BLaER1 treated with 17β-estradiol and CSF1 and Interleukin-3, amounts not matched to agents 10 nM and 100 nM (cell line): ENCODE results near the gene CYP2F1.
"Not testable (repeated sequence)": the region's sequence is repeated elsewhere in the genome, so short reads cannot be mapped to it uniquely, and the experiment has no call there.

Source experiments
- H3K27ac ChIP-seq, 11 experiments: shearing (Covaris generic); formaldehyde crosslinking; 2 replicates each; pipeline ENCODE4 v1.8.1; 2022
- H3K27me3 ChIP-seq, 11 experiments: shearing (Covaris generic); formaldehyde crosslinking; 2 replicates each; pipeline ENCODE4 v1.8.1; 2022
- H3K36me3 ChIP-seq, 11 experiments: shearing (Covaris generic); formaldehyde crosslinking; 2 replicates each; pipeline ENCODE4 v1.8.1; 2022
- H3K4me1 ChIP-seq, 10 experiments: shearing (Covaris generic); formaldehyde crosslinking; 2 replicates each; pipeline ENCODE4 v1.8.1; 2022
- H3K4me2 ChIP-seq, 11 experiments: shearing (Covaris generic); formaldehyde crosslinking; 2 replicates each; pipeline ENCODE4 v1.8.1; 2022
- H3K4me3 ChIP-seq, 10 experiments: shearing (Covaris generic); formaldehyde crosslinking; 2 replicates each; pipeline ENCODE4 v1.8.1; 2022
- H3K9ac ChIP-seq, 11 experiments: shearing (Covaris generic); formaldehyde crosslinking; 2 replicates each; pipeline ENCODE4 v1.8.1; 2022
- H3K9me3 ChIP-seq, 11 experiments: shearing (Covaris generic); formaldehyde crosslinking; replicated peaks in 1 of 11; 2 replicates each; pipeline ENCODE4 v1.8.1; 2022
- H4K20me1 ChIP-seq, 11 experiments: shearing (Covaris generic); formaldehyde crosslinking; 2 replicates each; pipeline ENCODE4 v1.8.1; 2022
- Cebpa-rat ChIP-seq, 11 experiments: shearing (Covaris generic); IDR thresholded peaks; 2 replicates each; pipeline ENCODE4 v1.8.1; 2022

The CYP2F1 gene

DNA sequence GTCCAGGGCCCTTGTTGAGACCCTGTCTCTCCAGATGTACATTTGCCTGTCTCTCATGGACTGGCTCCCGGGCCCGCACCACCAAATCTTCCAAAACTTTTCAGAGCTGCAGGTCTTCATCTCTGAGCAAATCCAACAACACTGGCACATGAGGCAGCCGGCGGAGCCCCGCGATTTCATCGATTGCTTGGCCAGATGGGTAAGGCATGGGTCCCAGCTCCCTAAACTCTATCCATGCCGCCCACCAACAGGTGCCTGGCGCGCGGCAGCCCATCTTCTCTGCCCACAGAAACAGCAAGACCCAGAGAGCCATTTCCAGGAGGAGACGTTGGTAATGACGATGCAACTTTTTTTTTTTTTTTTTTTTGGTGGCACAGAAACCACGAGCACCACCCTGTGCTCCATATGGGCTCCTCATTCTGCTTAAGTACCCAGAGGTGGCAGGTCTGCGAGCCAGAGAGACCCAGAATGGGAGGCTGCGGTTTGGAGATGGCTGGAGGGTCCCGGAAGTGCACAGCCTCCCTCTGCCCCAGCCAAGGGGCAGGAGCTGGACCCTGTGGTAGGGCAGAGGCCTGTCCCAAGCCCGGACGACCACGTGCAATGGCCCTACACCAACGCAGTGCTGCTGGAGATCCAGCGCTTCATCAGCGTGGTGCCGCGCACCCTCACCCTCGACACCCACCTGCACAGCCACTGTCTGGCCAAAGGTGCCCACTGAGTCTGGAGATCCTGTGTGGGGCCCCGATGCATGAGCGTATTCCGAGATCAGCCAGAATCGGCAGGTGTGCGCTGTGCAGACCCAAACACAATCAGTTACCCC, 22.6 kb downstream of the CYP2F1 start:
- no peak overlapping the region for H3K4me2 ChIP-seq
- no peaks in the 10 kb centered on the region for H4K20me1 ChIP-seq
- H3K4me1 ChIP-seq = no peaks in the 10 kb centered on the region
- no peaks in the 10 kb centered on the region for H3K36me3 ChIP-seq
- no peak overlapping the region for H3K27ac ChIP-seq
- H3K4me3 ChIP-seq = no peak overlapping the region
- no peaks in the 10 kb centered on the region for H3K9me3 ChIP-seq
- no peak for TF ChIP-seq Cebpa-rat (IDR thresholded peaks at IDR 0.05)
- no peak overlapping the region for H3K9ac ChIP-seq
- H3K27me3 ChIP-seq = peaks cover 0 to 13% (median 0%) of the 10 kb centered on the region in 11 experiments; a peak in 3 of 22 replicates

GRCh38 chr19:41144403-41144802, 30.2 kb downstream of the CYP2F1 start:
- no peak for TF ChIP-seq Cebpa-rat (IDR thresholded peaks at IDR 0.05)
- H3K4me1 ChIP-seq = no peaks in the 10 kb centered on the region
- no peak overlapping the region for H3K9ac ChIP-seq
- no peaks in the 10 kb centered on the region for H3K27me3 ChIP-seq
- H3K4me3 ChIP-seq = no peak overlapping the region
- H3K4me2 ChIP-seq = no peak overlapping the region
- no peaks in the 10 kb centered on the region for H3K36me3 ChIP-seq
- H3K9me3 ChIP-seq = 0 out of 22 replicates have a peak, but pooled peaks cover 0 to 6% (median 0%) of the 10 kb centered on the region in 11 experiments
- H3K27ac ChIP-seq = no peak overlapping the region
- H4K20me1 ChIP-seq = no peaks in the 10 kb centered on the region

DNA sequence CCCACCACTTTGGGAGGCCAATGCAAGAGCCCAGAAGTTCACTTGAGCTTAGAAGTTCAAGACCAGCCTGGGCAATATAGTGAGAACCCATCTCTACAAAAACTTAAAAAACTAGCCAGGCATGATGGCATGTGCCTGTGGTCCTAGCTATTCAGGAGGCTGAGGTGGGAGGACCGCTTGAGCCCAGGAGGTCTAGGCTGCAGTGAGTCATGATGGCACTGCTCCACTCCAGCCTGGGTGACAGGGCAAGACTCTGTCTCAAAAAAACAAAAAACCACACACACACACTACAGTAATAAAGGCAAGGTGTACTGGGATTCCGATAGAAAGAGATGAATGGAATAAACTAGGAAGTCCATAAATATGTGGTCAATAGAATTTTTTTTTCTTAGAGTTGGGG, 35.6 kb downstream of the CYP2F1 start:
- H3K4me1 ChIP-seq = no peaks in the 10 kb centered on the region
- H3K27me3 ChIP-seq = no peaks in the 10 kb centered on the region
- H3K9me3 ChIP-seq = no peaks in the 10 kb centered on the region
- H3K9ac ChIP-seq = no peak overlapping the region
- H3K27ac ChIP-seq = no peak overlapping the region
- no peaks in the 10 kb centered on the region for H4K20me1 ChIP-seq
- no peak overlapping the region for H3K4me3 ChIP-seq
- H3K4me2 ChIP-seq = no peak overlapping the region
- TF ChIP-seq Cebpa-rat (IDR thresholded peaks at IDR 0.05) = no peak
- H3K36me3 ChIP-seq = no peaks in the 10 kb centered on the region

- not testable (repeated sequence) for H3K9ac ChIP-seq, H4K20me1 ChIP-seq, H3K27ac ChIP-seq, H3K4me3 ChIP-seq, H3K4me2 ChIP-seq, H3K36me3 ChIP-seq, H3K27me3 ChIP-seq, H3K4me1 ChIP-seq, H3K9me3 ChIP-seq
Observed at GRCh38 chr19:41150986-41151385, 36.8 kb downstream of the CYP2F1 start.

DNA sequence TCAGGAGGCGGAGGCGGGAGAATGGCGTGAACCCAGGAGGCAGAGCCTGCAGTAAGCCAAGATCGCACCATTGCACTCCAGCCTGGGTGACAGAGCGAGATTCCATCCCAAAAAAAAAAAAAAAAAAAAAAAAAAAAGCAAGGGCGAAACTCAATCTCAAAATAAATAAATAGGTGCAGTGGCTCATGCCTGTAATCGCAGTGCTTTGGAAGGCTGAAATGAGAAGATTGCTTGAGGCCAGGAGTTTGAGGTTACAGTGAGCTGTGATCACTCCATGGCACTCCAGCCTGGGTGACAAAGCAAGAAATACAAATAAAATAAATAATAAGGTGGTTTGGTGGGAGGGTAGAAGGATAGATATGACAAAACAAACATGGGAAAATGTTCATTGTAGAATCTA, 39.8 kb downstream of the CYP2F1 start:
- Histone ChIP-seq H3K9ac (no peak overlapping the region), H3K4me3 (no peak overlapping the region), H3K9me3 (peaks cover 10 to 18% (median 15%) of the 10 kb centered on the region in 11 experiments; a peak in 21 of 22 replicates), H3K4me2 (no peak overlapping the region), H3K27ac (no peak overlapping the region), H3K4me1 (no peaks in the 10 kb centered on the region), H3K27me3 (no peaks in the 10 kb centered on the region), H3K36me3 (no peaks in the 10 kb centered on the region), H4K20me1 (no peaks in the 10 kb centered on the region)
- no peak for TF ChIP-seq Cebpa-rat (IDR thresholded peaks at IDR 0.05)

- H4K20me1 ChIP-seq = no peaks in the 10 kb centered on the region
- H3K27me3 ChIP-seq = no peaks in the 10 kb centered on the region
- no peak overlapping the region for H3K4me3 ChIP-seq
- no peak overlapping the region for H3K27ac ChIP-seq
- no peaks in the 10 kb centered on the region for H3K36me3 ChIP-seq
- no peak overlapping the region for H3K9ac ChIP-seq
- no peak for TF ChIP-seq Cebpa-rat (IDR thresholded peaks at IDR 0.05)
- H3K4me2 ChIP-seq = no peak overlapping the region
- no peaks in the 10 kb centered on the region for H3K4me1 ChIP-seq
- peaks cover 10 to 18% (median 15%) of the 10 kb centered on the region in 11 experiments; a peak in 21 of 22 replicates for H3K9me3 ChIP-seq
Observed at GRCh38 chr19:41156207-41156606, 42.0 kb downstream of the CYP2F1 start.

DNA sequence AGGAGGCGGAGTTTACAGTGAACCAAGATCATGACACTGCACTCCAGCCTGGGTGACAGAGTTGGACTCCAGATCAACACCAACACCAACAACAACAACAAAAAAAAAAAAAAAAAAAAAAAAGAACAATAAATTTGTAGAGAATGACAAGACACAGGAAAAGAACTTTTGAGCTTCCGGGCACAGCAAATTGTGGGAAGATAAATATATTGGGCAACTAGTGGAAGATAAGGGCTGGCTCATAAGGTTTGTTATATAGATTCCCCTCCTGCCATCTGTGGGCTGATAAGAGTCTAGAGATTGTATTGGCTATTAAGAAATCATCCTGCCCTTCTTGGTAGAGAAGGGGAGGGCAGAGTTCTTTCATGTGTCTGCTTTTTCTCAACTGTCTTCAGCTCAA, 45.6 kb downstream of the CYP2F1 start:
- H3K9ac ChIP-seq = no peak overlapping the region
- H3K27me3 ChIP-seq = no peaks in the 10 kb centered on the region
- H3K4me1 ChIP-seq = no peaks in the 10 kb centered on the region
- H4K20me1 ChIP-seq = no peaks in the 10 kb centered on the region
- peaks cover 10 to 18% (median 15%) of the 10 kb centered on the region in 11 experiments; a peak in 21 of 22 replicates for H3K9me3 ChIP-seq
- H3K4me2 ChIP-seq = no peak overlapping the region
- no peak overlapping the region for H3K4me3 ChIP-seq
- H3K36me3 ChIP-seq = no peaks in the 10 kb centered on the region
- TF ChIP-seq Cebpa-rat (IDR thresholded peaks at IDR 0.05) = no peak
- H3K27ac ChIP-seq = no peak overlapping the region

GRCh38 chr19:41161903-41162302, 47.7 kb downstream of the CYP2F1 start:
- no peaks in the 10 kb centered on the region for H4K20me1 ChIP-seq
- H3K36me3 ChIP-seq = no peaks in the 10 kb centered on the region
- H3K27ac ChIP-seq = no peak overlapping the region
- no peaks in the 10 kb centered on the region for H3K27me3 ChIP-seq
- H3K4me2 ChIP-seq = no peak overlapping the region
- no peaks in the 10 kb centered on the region for H3K4me1 ChIP-seq
- H3K4me3 ChIP-seq = no peak overlapping the region
- no peak overlapping the region for H3K9ac ChIP-seq
- TF ChIP-seq Cebpa-rat (IDR thresholded peaks at IDR 0.05) = no peak
- peaks cover 1 to 7% (median 4%) of the 10 kb centered on the region in 11 experiments; a peak in 11 of 22 replicates for H3K9me3 ChIP-seq

DNA sequence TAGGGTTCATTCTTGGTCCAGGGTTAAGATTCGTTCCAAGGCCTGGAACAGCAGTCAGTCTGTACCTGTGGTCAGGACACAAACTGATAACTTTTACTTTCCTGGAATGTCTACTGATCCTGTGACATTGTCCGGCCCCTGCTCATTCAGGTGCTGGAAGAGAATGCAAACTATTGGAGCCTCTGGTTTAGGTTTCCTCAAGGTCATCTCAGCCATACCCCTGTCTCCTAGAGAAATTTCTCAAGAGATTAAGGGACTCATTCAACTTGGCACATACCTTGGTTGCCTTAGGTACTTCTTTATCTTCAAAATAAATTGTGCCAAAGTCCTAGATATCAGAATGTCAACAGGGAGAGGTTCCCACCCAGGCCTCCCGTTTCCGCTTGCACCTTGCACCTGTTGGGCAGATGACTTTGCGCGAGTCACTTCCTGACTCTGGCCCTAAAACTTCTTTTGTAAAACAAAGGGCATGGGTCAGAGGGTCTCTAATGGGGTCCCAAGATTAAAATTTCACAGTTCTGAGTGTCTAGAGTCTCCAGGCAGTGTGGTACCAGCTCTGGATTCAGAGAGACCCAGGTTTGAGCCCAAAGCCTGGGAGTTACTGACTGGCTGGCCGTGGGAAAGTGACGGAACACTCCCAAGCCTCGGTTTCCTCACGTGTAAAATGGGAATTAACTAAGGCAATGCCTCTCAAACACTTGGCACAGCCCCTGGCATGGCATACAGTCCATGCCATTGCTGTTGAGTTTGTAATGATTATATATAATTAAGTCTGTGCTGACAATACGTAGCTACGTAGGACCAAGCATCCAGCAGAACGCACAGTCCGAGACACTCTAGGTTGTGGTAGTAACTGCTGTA, 52.9 kb downstream of the CYP2F1 start:
- Histone ChIP-seq H4K20me1 (no peaks in the 10 kb centered on the region), H3K27ac (no peak overlapping the region), H3K9me3 (no peaks in the 10 kb centered on the region), H3K27me3 (no peaks in the 10 kb centered on the region), H3K4me1 (no peaks in the 10 kb centered on the region), H3K4me2 (no peak overlapping the region), H3K9ac (no peak overlapping the region), H3K4me3 (no peak overlapping the region), H3K36me3 (no peaks in the 10 kb centered on the region)
- no peak for TF ChIP-seq Cebpa-rat (IDR thresholded peaks at IDR 0.05)
